ENCODE data around the gene DBI. TPM values are rescaled to one million over a fixed set of nuclear protein-coding genes. Genes with fewer than 3 reads are reported as not detected.

Gene DBI
- polyA plus RNA-seq, 3 donors: 126 to 436 (median 398) TPM

GRCh38 chr2:119350311-119350998 lies 16.3 kb upstream of the DBI start:
- no peak overlapping the region for H2AFZ ChIP-seq (ENCODE audit: insufficient read depth, low read depth, low read length, poor library complexity, severe bottlenecking)
- no peak overlapping the region for H3K4me3 Mint-ChIP-seq

GRCh38 chr2:119352357-119352756 lies 14.4 kb upstream of the DBI start:
- Mint-ChIP-seq H3K4me1 (peaks cover 18% of the 10 kb centered on the region), H3K27ac (no peak overlapping the region), H3K4me3 (no peak overlapping the region), H3K27me3 (ENCODE audit: low read depth in 3 of 3) (peaks cover 0 to 3% (median 0%) of the 10 kb centered on the region in 3 donors), H3K36me3 (peaks cover 0 to 4% of the 10 kb centered on the region in 2 donors), H3K9me3 (peaks cover 0 to 2% (median 0%) of the 10 kb centered on the region in 7 donors)
- Histone ChIP-seq H4K20me1 (ENCODE audit: insufficient read depth, low read length) (no peaks in the 10 kb centered on the region), H3K9ac (ENCODE audit: insufficient read depth, low read length, poor library complexity, severe bottlenecking) (no peak overlapping the region), H3K27me3 (ENCODE audit: control insufficient read depth in 2 of 2, insufficient read depth in 2 of 2, low read length in 2 of 2) (no peaks in the 10 kb centered on the region), H3K9me3 (replicated peaks in 1 of 2; ENCODE audit: control insufficient read depth in 1 of 2, insufficient read depth in 1 of 2, low read length in 2 of 2) (no peaks in the 10 kb centered on the region), H3K36me3 (replicated peaks in 1 of 2; ENCODE audit: control insufficient read depth in 1 of 2, insufficient read depth in 2 of 2, low read length in 2 of 2) (no peaks in the 10 kb centered on the region), H3K79me2 (ENCODE audit: insufficient read depth, low read length) (peaks cover 7% of the 10 kb centered on the region), H2AFZ (ENCODE audit: insufficient read depth, low read depth, low read length, poor library complexity, severe bottlenecking) (no peak overlapping the region), H3K4me3 (replicated peaks in 1 of 3; ENCODE audit: low read depth in 2 of 3, low read length in 3 of 3) (no peak overlapping the region), H3K4me2 (replicated peaks; ENCODE audit: extremely low read depth, low read length, poor library complexity, severe bottlenecking) (no peak overlapping the region), H3K27ac (ENCODE audit: low read depth in 1 of 2, low read length in 2 of 2) (no peak overlapping the region), H3K4me1 (ENCODE audit: control insufficient read depth in 1 of 2, insufficient read depth in 2 of 2, low read length in 2 of 2) (peaks cover 6 to 15% of the 10 kb centered on the region in 2 donors)
- TF ChIP-seq, protein P1, sequence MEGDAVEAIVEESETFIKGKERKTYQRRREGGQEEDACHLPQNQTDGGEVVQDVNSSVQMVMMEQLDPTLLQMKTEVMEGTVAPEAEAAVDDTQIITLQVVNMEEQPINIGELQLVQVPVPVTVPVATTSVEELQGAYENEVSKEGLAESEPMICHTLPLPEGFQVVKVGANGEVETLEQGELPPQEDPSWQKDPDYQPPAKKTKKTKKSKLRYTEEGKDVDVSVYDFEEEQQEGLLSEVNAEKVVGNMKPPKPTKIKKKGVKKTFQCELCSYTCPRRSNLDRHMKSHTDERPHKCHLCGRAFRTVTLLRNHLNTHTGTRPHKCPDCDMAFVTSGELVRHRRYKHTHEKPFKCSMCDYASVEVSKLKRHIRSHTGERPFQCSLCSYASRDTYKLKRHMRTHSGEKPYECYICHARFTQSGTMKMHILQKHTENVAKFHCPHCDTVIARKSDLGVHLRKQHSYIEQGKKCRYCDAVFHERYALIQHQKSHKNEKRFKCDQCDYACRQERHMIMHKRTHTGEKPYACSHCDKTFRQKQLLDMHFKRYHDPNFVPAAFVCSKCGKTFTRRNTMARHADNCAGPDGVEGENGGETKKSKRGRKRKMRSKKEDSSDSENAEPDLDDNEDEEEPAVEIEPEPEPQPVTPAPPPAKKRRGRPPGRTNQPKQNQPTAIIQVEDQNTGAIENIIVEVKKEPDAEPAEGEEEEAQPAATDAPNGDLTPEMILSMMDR (IDR thresholded peaks at IDR 0.05): no peak
- DNase-seq: no peak
- intact Hi-C loops (cut with micrococcal nuclease): no loop called here

More at GRCh38 chr2:119350311-119350998, 16.3 kb upstream of the DBI start:
- no peak overlapping the region for H3K27ac Mint-ChIP-seq
- H3K36me3 ChIP-seq (replicated peaks in 1 of 2; ENCODE audit: control insufficient read depth in 1 of 2, insufficient read depth in 2 of 2, low read length in 2 of 2): no peaks in the 10 kb centered on the region
- TF ChIP-seq, protein P1 (IDR thresholded peaks at IDR 0.05): no peak
- intact Hi-C loops (cut with micrococcal nuclease): no loop called here
- peaks cover 9% of the 10 kb centered on the region for H3K4me1 Mint-ChIP-seq
- H3K4me2 ChIP-seq (replicated peaks; ENCODE audit: extremely low read depth, low read length, poor library complexity, severe bottlenecking): no peak overlapping the region
- peaks cover 0 to 4% of the 10 kb centered on the region in 2 donors for H3K36me3 Mint-ChIP-seq
- no peak overlapping the region for H3K27ac ChIP-seq (ENCODE audit: low read depth in 1 of 2, low read length in 2 of 2)
- no peaks in the 10 kb centered on the region for H4K20me1 ChIP-seq (ENCODE audit: insufficient read depth, low read length)
- DNase-seq: no peak
- H3K4me3 ChIP-seq (replicated peaks in 1 of 3; ENCODE audit: low read depth in 2 of 3, low read length in 3 of 3): no peak overlapping the region
- 67% methylated on average over 1 of the region's 4 CpGs for WGBS (ENCODE audit: insufficient coverage)
- no peaks in the 10 kb centered on the region for H3K27me3 Mint-ChIP-seq (ENCODE audit: low read depth in 3 of 3)
- peaks cover 0 to 2% (median 0%) of the 10 kb centered on the region in 7 donors for H3K9me3 Mint-ChIP-seq
- H3K9ac ChIP-seq (ENCODE audit: insufficient read depth, low read length, poor library complexity, severe bottlenecking): no peak overlapping the region
- H3K27me3 ChIP-seq (ENCODE audit: control insufficient read depth in 2 of 2, insufficient read depth in 2 of 2, low read length in 2 of 2): no peaks in the 10 kb centered on the region
- H3K9me3 ChIP-seq (replicated peaks in 1 of 2; ENCODE audit: control insufficient read depth in 1 of 2, insufficient read depth in 1 of 2, low read length in 2 of 2): no peaks in the 10 kb centered on the region
- H3K79me2 ChIP-seq (ENCODE audit: insufficient read depth, low read length): peaks cover 7% of the 10 kb centered on the region
- peaks cover 3% of the 10 kb centered on the region in 2 donors for H3K4me1 ChIP-seq (ENCODE audit: control insufficient read depth in 1 of 2, insufficient read depth in 2 of 2, low read length in 2 of 2)
